ENCODE results near the gene M6PR.
"Not testable (repeated sequence)": the region's sequence is repeated elsewhere in the genome, so short reads cannot be mapped to it uniquely, and the experiment has no call there.

- not testable (repeated sequence) for TF ChIP-seq GLIS3 (CRISPR knock-in tag; IDR thresholded peaks at IDR 0.05); BACH2 (CRISPR knock-in tag; IDR thresholded peaks at IDR 0.05; ENCODE audit: borderline replicate concordance); ZC3H10 (CRISPR knock-in tag; IDR thresholded peaks at IDR 0.05); ZFP3 (CRISPR knock-in tag; IDR thresholded peaks at IDR 0.05); PATZ1 (CRISPR knock-in tag; IDR thresholded peaks at IDR 0.05; ENCODE audit: borderline replicate concordance); OSR1 (CRISPR knock-in tag; IDR thresholded peaks at IDR 0.05); CREB5 (CRISPR knock-in tag; IDR thresholded peaks at IDR 0.05; ENCODE audit: low read depth); ZFP30 (CRISPR knock-in tag; IDR thresholded peaks at IDR 0.05); ARNTL (CRISPR knock-in tag; IDR thresholded peaks at IDR 0.05; ENCODE audit: borderline replicate concordance, low read depth)
Observed at GRCh38 chr12:8937842-8938442, 11.5 kb downstream of the M6PR start.
